Medulla oblongata (tissue), 1 donor: Measurements from ENCODE around the gene WDR27.
A peak's percentile ranks its signal among the peaks of the same experiment; 100 is the strongest.
"Not testable (repeated sequence)": the region's sequence is repeated elsewhere in the genome, so short reads cannot be mapped to it uniquely, and the experiment has no call there.

Experiments
- DNase-seq: peaks from one replicate; pipeline ENCODE4 v3.0.0-alpha.2; 2015; ENCODE audit errors: extremely low spot score

The WDR27 gene

GRCh38 chr6:169601129-169601528 is 100.7 kb downstream of the WDR27 start:
- DNase-seq = not testable (repeated sequence)

- DNase-seq = no peak
Measured at GRCh38 chr6:169592558-169592957, 109.3 kb downstream of the WDR27 start.

- no peak for DNase-seq
Measured at GRCh38 chr6:169591616-169592015, 110.2 kb downstream of the WDR27 start.

GRCh38 chr6:169590376-169590939 is 111.4 kb downstream of the WDR27 start:
- DNase-seq = no peak

- DNase-seq = peak; percentile 19
Measured at GRCh38 chr6:169589699-169590257, 112.1 kb downstream of the WDR27 start.

GRCh38 chr6:169589293-169589692 is 112.5 kb downstream of the WDR27 start:
- DNase-seq = peak; percentile 2

GRCh38 chr6:169587975-169588374 is 113.9 kb downstream of the WDR27 start:
- no peak for DNase-seq

- DNase-seq = no peak
Measured at GRCh38 chr6:169583886-169584541, 117.8 kb downstream of the WDR27 start.

GRCh38 chr6:169579407-169580111 is 122.3 kb downstream of the WDR27 start:
- no peak for DNase-seq

GRCh38 chr6:169577974-169578373 is 123.9 kb downstream of the WDR27 start:
- DNase-seq = no peak

- no peak for DNase-seq
Measured at GRCh38 chr6:169577236-169577635, 124.6 kb downstream of the WDR27 start.

GRCh38 chr6:169575821-169576220 is 126.0 kb downstream of the WDR27 start:
- DNase-seq = no peak

GRCh38 chr6:169575365-169575764 is 126.5 kb downstream of the WDR27 start:
- DNase-seq = no peak

GRCh38 chr6:169574420-169574819 is 127.4 kb downstream of the WDR27 start:
- DNase-seq = no peak

- DNase-seq = no peak
Measured at GRCh38 chr6:169573883-169574282, 127.9 kb downstream of the WDR27 start.

GRCh38 chr6:169571123-169571962 is 130.5 kb downstream of the WDR27 start:
- no peak for DNase-seq

GRCh38 chr6:169568314-169569087 is 133.3 kb downstream of the WDR27 start:
- DNase-seq = no peak

- DNase-seq = no peak
Measured at GRCh38 chr6:169567819-169568218, 134.0 kb downstream of the WDR27 start.

GRCh38 chr6:169566961-169567750 is 134.7 kb downstream of the WDR27 start:
- DNase-seq = no peak

- DNase-seq = no peak
Measured at GRCh38 chr6:169566319-169566718, 135.5 kb downstream of the WDR27 start.
